NT2/D1 (cell line): Measurements from ENCODE around the gene GLTPD2.

ENCODE experiments used
- DNase-seq: peaks from one replicate; pipeline ENCODE4 v3.0.0-alpha.2; 2011; ENCODE audit warnings: low read depth, low spot score
- H3K27me3 ChIP-seq: 2 replicates; pipeline ENCODE4 v1.6.0; 2011; ENCODE audit warnings: mild to moderate bottlenecking; ENCODE audit not compliant: insufficient read length, insufficient read depth
- H3K36me3 ChIP-seq: 2 replicates; pipeline ENCODE4 v1.6.1; 2011; ENCODE audit warnings: mild to moderate bottlenecking, low read length, mixed read lengths; ENCODE audit not compliant: insufficient read depth, insufficient read length
- H3K4me1 ChIP-seq: 2 replicates; pipeline ENCODE4 v1.5.1; 2011; ENCODE audit not compliant: insufficient read depth, insufficient read length
- H3K4me3 ChIP-seq: 2 replicates; pipeline ENCODE4 v1.5.1; 2011; ENCODE audit warnings: low read depth; ENCODE audit not compliant: insufficient read length
- H3K9ac ChIP-seq: 2 replicates; pipeline ENCODE4 v1.6.0; 2011; ENCODE audit warnings: low read depth; ENCODE audit not compliant: insufficient read length
- H3K9me3 ChIP-seq: 2 replicates; pipeline ENCODE4 v1.5.1; 2011; ENCODE audit warnings: mild to moderate bottlenecking, low read length; ENCODE audit not compliant: insufficient read depth
- SUZ12 ChIP-seq: IDR thresholded peaks from 2 replicates; pipeline ENCODE4 v1.6.1; 2011; ENCODE audit not compliant: insufficient read length, insufficient read depth; ENCODE audit errors: extremely low read depth
- YY1 ChIP-seq: IDR thresholded peaks from 2 replicates; pipeline ENCODE4 v1.6.1; 2011; ENCODE audit not compliant: insufficient read length, insufficient read depth
- ZNF274 ChIP-seq: IDR thresholded peaks from 2 replicates; pipeline ENCODE4 v1.6.1; 2011; ENCODE audit warnings: mild to moderate bottlenecking, low read depth, low read length

The GLTPD2 gene

DNA sequence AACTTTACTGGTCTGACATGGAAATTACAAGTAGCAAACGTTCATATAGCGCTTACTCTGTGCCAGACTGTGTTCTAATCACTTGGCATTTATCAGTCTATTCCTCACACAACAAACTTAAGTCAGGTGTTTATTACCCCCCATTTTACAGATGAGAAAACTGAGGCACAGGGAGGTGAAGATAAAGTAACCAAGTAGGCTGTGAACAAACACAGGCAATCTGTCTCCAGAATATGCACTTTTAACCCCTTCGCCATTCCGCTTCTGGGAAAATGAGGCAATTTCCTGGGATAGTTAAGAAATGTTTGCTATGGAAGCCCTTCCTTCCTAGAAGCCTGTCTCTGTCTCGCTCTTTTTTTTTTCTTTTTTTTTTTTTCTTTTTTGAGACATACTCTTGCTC is 36.8 kb upstream of the GLTPD2 start:
- no peaks in the 10 kb centered on the region for H3K4me1 ChIP-seq
- H3K9ac ChIP-seq = no peak overlapping the region
- H3K36me3 ChIP-seq = no peaks in the 10 kb centered on the region
- H3K9me3 ChIP-seq = no peaks in the 10 kb centered on the region
- TF ChIP-seq SUZ12 (no peak), ZNF274 (no peak), YY1 (no peak)
- DNase-seq = no peak
- H3K4me3 ChIP-seq = no peak overlapping the region
- no peaks in the 10 kb centered on the region for H3K27me3 ChIP-seq

DNA sequence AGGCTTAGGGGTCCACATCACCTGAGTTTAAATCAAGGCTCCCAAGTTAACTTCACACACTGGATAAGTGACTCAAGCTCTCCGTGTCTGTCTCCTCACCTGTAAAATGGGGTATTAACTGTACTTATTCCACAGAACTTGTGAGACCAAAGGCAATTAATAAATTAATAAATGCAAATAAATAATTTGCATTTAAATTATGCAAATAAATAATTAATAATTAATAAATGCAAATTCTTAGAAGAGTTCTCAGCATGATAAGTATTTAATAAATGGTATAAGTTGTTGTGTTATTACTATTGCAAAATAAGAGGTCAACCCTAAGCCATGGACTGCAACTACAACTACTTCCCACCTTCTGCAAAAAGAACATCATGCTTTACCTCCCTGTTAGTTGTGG is 35.4 kb upstream of the GLTPD2 start:
- no peaks in the 10 kb centered on the region for H3K9me3 ChIP-seq
- no peaks in the 10 kb centered on the region for H3K4me1 ChIP-seq
- no peak overlapping the region for H3K4me3 ChIP-seq
- no peak for DNase-seq
- H3K9ac ChIP-seq = no peak overlapping the region
- H3K27me3 ChIP-seq = no peaks in the 10 kb centered on the region
- H3K36me3 ChIP-seq = no peaks in the 10 kb centered on the region
- TF ChIP-seq SUZ12 = no peak

DNA sequence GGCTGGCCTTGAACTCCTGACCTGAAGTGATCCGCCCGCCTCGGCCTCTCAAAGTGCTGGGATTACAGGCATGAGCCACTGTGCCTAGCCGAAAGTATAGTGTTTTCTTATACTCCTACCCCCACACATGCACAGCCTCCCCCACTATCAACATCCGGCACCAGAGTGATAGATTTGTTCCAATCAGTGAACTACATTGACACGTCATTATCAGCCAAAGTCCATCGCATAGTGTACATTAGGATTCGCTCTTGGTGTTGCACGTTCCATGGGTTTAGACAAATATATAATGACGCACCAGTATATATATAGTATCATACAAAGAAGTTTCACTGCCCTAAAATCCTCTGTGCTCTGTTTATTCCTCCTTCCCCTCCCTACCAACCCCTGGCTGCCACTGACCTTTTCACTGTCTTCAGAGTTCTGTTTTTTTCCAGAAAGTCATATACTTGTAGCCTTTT is 29.0 kb upstream of the GLTPD2 start:
- H3K4me3 ChIP-seq = no peak overlapping the region
- DNase-seq = no peak
- no peaks in the 10 kb centered on the region for H3K9me3 ChIP-seq
- H3K36me3 ChIP-seq = no peaks in the 10 kb centered on the region
- H3K27me3 ChIP-seq = no peaks in the 10 kb centered on the region
- TF ChIP-seq ZNF274 (no peak), YY1 (no peak), SUZ12 (no peak)
- H3K9ac ChIP-seq = no peak overlapping the region
- no peaks in the 10 kb centered on the region for H3K4me1 ChIP-seq

DNA sequence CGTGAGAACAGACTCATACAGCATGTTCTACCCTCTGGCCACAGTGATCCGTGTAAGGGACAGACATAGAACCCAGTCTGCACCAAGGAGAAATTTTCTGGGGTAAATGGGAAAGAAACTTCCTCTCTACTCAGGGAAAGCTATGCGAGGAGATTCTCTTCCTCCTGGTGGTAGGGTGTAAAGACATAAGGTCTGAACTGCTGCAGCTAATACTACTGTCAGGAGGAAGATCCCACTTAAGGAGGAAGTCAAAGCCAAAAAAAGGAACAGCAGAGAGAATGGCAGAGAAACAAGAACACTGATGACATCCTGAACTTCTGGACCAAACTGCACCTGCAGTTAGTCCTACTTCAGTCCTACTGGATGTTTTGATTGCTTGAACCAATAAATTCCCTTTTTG is 24.2 kb upstream of the GLTPD2 start:
- TF ChIP-seq SUZ12 = no peak
- no peak for TF ChIP-seq ZNF274
- no peak for TF ChIP-seq YY1
- no peaks in the 10 kb centered on the region for H3K4me1 ChIP-seq
- H3K9ac ChIP-seq = no peak overlapping the region
- no peaks in the 10 kb centered on the region for H3K9me3 ChIP-seq
- DNase-seq = no peak
- H3K27me3 ChIP-seq = no peaks in the 10 kb centered on the region
- H3K4me3 ChIP-seq = no peak overlapping the region
- H3K36me3 ChIP-seq = no peaks in the 10 kb centered on the region

DNA sequence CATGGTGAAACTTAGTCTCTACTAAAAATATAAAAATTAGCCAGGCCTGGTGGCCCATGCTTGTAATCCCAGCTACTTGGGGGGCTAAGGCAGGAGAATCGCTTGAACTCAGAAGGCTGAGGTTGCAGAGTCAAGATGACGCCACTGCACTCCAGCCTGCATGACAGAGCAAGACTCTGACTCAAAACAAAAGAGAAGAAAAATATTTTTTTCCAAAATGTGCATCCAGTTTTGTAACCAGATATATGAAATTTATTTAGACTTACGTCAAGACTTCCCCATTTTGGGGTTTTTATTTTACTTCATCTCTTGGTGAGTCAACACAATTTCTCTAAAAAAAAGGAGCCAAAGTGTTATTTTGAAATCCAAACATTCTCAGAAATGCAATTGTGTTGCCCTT is 22.6 kb upstream of the GLTPD2 start:
- DNase-seq = no peak
- no peaks in the 10 kb centered on the region for H3K36me3 ChIP-seq
- H3K27me3 ChIP-seq = no peaks in the 10 kb centered on the region
- no peak overlapping the region for H3K9ac ChIP-seq
- TF ChIP-seq YY1 (no peak), ZNF274 (no peak), SUZ12 (no peak)
- no peak overlapping the region for H3K4me3 ChIP-seq
- no peaks in the 10 kb centered on the region for H3K4me1 ChIP-seq
- H3K9me3 ChIP-seq = no peaks in the 10 kb centered on the region

DNA sequence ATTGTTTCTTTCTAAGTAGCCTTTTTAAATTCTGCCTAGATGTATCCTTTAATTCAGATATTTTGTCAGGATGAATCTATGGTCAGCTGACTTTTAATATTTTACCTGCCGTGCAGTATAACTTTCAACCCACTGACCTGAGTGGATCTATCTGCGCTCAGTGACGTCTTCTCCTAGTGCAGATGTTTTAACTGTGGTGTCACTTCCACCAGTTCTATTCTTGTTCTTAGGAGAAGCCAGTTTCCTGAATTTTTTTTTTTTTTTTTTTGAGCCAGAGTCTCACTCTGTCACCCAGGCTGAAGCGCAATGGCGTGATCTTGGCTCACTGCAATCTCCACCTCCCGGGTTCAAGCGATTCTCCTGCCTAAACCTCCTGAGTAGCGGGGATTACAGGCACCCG is 22.0 kb upstream of the GLTPD2 start:
- Histone ChIP-seq H3K9me3 (no peaks in the 10 kb centered on the region), H3K27me3 (no peaks in the 10 kb centered on the region), H3K4me1 (no peaks in the 10 kb centered on the region), H3K4me3 (no peak overlapping the region), H3K9ac (no peak overlapping the region), H3K36me3 (no peaks in the 10 kb centered on the region)
- no peak for DNase-seq
- TF ChIP-seq ZNF274 = no peak

DNA sequence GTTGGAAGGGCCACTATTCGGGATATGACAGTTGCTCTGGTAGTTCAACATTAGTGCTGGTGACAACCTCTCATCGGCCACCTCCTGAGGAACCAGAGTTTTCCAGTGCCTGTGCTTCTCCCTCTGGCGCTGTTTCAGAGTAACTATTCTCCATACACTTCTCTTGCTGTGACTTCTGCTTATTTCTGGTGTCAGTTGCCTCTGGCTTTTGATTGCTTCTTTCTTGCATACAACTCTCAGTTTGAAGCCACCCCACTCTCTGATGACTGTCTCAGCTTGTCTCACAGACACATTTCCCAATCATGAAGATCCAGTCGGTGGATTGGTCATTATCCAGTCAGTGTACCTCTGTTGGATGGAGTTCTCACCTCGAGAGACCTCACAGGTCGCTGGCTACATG is 20.5 kb upstream of the GLTPD2 start:
- Histone ChIP-seq H3K27me3 (no peaks in the 10 kb centered on the region), H3K4me3 (no peak overlapping the region), H3K9ac (no peak overlapping the region), H3K9me3 (no peaks in the 10 kb centered on the region), H3K4me1 (peaks cover 3% of the 10 kb centered on the region), H3K36me3 (no peaks in the 10 kb centered on the region)
- TF ChIP-seq SUZ12 (no peak), ZNF274 (no peak), YY1 (no peak)
- DNase-seq = no peak

DNA sequence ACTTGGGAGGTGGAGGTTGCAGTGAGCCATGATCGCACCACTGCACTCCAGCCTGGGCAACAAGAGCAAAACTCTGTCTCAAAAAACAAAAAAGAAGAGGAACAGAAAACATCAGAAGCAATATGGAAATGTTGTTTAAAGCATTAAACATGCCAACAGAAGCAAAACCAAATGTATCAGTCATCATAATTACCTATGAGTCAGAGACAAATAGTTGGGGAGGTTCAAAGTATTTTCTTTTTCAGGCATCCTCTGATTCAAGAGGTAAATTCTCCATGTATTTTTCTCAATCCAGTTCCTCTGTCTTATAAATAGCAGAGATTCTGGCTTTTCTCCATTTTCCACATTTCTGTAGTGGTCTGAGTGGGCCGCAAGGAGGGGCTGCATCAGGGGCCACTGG is 19.1 kb upstream of the GLTPD2 start:
- H3K4me3 ChIP-seq = no peak overlapping the region
- H3K9me3 ChIP-seq = no peaks in the 10 kb centered on the region
- H3K9ac ChIP-seq = no peak overlapping the region
- no peak for TF ChIP-seq SUZ12
- TF ChIP-seq YY1 = no peak
- no peak for TF ChIP-seq ZNF274
- peaks cover 3% of the 10 kb centered on the region for H3K4me1 ChIP-seq
- H3K36me3 ChIP-seq = no peaks in the 10 kb centered on the region
- no peak for DNase-seq
- no peaks in the 10 kb centered on the region for H3K27me3 ChIP-seq
